Measurements from ENCODE around the gene CDCA8. TPM values are rescaled to one million over a fixed set of nuclear protein-coding genes. Genes with fewer than 3 reads are reported as not detected.

The CDCA8 gene
- total and polyA plus RNA-seq, 11 donors = 0.12 to 5.0 (median 0.40) TPM; not detected in 1

DNA sequence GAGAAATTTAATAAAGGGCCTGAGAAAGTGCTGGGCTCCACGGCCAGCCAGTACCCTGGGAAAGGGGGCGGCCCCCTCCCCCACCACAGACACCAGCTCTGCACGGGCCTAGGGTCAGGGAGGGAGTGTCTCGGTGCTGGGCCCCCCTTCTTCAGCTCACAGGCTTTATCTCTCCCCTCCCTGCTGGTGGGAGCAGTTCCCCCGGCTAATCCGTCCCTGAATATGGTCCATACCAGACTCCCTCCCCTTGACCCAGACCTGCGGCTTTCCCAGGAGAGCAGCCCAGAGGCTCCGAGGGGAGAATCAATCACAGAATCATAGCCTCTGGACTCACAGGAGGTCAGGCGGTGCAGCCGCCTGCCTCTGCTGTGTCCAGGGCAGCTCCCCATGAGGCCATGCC is 31.7 kb upstream of the CDCA8 start:
- Histone ChIP-seq H3K4me1 (no peaks in the 10 kb centered on the region), H3K27ac (no peak overlapping the region), H3K27me3 (peaks cover 0 to 57% (median 10%) of the 10 kb centered on the region in 9 donors), H3K9me3 (no peaks in the 10 kb centered on the region), H3K4me3 (no peak overlapping the region), H3K36me3 (no peaks in the 10 kb centered on the region)
- intact Hi-C loops (cut with DNase I) = no loop called here
- no peak for ATAC-seq
- WGBS, 4 donors = 13 to 32% (median 23%) methylated on average over 4 to 10 of the region's 10 CpGs
- no peak for DNase-seq
- TF ChIP-seq POLR2A (IDR thresholded peaks at IDR 0.05) = no peak
- TF ChIP-seq, protein P1, sequence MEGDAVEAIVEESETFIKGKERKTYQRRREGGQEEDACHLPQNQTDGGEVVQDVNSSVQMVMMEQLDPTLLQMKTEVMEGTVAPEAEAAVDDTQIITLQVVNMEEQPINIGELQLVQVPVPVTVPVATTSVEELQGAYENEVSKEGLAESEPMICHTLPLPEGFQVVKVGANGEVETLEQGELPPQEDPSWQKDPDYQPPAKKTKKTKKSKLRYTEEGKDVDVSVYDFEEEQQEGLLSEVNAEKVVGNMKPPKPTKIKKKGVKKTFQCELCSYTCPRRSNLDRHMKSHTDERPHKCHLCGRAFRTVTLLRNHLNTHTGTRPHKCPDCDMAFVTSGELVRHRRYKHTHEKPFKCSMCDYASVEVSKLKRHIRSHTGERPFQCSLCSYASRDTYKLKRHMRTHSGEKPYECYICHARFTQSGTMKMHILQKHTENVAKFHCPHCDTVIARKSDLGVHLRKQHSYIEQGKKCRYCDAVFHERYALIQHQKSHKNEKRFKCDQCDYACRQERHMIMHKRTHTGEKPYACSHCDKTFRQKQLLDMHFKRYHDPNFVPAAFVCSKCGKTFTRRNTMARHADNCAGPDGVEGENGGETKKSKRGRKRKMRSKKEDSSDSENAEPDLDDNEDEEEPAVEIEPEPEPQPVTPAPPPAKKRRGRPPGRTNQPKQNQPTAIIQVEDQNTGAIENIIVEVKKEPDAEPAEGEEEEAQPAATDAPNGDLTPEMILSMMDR (IDR thresholded peaks at IDR 0.05) = no peak

DNA sequence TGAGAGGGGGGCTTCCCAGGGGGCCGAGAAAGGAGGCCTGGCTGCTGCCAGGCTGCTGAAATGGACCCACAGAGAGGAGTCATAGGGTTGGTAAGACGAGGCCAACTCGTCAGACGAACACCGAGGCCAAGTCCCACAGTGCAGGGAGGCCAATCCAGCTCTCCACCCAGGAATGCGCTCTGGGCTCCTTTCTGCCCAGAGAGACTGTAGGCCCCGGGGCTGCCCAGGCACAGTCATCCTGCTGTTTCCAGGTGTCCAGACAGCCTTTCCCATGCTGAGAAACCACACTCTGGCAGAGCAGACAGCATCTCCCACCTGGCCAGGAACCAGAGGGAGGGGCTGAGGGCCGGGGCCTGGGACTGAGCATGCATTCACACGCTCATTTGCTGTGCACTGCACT is 30.9 kb upstream of the CDCA8 start:
- H3K36me3 ChIP-seq = no peaks in the 10 kb centered on the region
- DNase-seq (no peak), ATAC-seq (no peak)
- no peaks in the 10 kb centered on the region for H3K9me3 ChIP-seq
- WGBS, 4 donors = 50 to 66% (median 54%) methylated on average over 7 to 9 of the region's 9 CpGs
- peaks cover 0 to 56% (median 10%) of the 10 kb centered on the region in 9 donors for H3K27me3 ChIP-seq
- no peak overlapping the region for H3K27ac ChIP-seq
- H3K4me1 ChIP-seq = no peaks in the 10 kb centered on the region
- TF ChIP-seq, protein P1 (IDR thresholded peaks at IDR 0.05) = no peak
- intact Hi-C loops (cut with DNase I) = no loop called here
- H3K4me3 ChIP-seq = no peak overlapping the region

DNA sequence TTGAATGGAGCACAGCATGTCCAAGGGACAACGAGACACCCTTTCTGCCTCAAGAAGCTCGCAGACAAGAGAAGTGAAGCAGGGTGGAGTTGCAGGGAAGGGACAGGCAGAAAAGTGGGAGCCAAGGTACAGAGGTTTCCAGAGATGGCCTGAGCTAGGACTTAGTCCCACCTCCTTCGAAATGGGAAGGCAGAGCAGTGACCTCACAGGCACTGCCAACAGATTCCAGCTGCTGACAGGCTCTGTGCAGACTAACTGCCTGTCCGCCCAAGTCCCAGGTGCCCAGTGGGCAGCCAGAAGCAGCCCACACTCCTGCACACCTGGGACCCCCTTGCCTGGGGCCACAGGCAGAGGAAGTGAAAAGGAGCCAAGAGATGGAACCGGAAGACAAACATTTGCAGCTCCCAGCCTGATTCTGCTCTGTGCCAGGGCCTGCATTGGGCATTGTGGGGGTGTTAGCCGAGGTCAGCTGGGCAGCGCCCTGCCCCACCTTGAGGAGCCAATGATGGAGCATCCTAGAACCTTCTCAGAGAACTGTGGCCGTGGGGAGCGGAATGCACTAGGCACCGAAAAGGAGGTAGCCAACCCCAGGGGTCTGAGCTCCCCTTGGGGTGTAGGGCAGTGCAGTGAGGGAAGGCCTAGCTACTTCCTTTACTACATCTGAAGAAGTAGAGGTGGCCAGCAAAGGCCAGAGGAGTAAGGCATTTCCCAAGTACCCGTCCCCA is 30.1 kb upstream of the CDCA8 start:
- WGBS, 4 donors = 74 to 80% (median 77%) methylated on average over 11 of the region's 11 CpGs
- DNase-seq = no peak

DNA sequence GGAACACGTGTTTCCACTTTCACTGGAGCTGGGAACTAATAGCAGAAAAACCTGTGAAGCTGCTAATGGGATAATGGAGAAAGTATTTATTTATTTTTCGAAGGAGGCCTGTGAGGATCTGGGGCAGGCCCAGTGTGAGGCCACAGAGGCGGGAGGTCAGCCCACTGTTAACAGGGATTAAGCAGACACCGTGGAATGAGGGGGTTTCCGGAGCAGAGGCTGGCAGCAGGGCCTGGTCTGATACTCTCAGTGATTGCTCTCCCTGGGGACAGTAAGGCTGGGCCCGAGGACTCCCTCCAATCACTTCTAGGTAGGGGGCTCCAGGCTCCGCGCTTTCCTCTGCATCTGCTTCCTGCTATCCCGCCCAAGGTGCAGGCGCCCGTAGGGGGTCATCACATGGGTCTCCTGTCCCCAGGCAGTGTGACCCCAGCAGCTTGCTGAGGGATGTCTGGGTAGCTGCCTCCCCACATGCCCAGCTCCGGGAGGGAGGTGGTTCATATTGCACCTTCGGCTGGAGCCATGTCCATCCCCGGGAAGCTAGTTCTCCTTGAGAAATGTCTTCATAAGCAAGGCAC is 28.8 kb upstream of the CDCA8 start:
- no peak for ATAC-seq
- intact Hi-C loops (cut with DNase I) = no loop called here

More for the DNA sequence above, 30.1 kb upstream of the CDCA8 start:
- H3K36me3 ChIP-seq = no peaks in the 10 kb centered on the region
- H3K4me1 ChIP-seq = no peaks in the 10 kb centered on the region
- peaks cover 0 to 51% (median 10%) of the 10 kb centered on the region in 9 donors for H3K27me3 ChIP-seq
- H3K4me3 ChIP-seq = no peak overlapping the region
- H3K9me3 ChIP-seq = no peaks in the 10 kb centered on the region
- H3K27ac ChIP-seq = no peak overlapping the region
- ATAC-seq = no peak
- intact Hi-C loops (cut with DNase I) = no loop called here
- TF ChIP-seq, protein P1 (IDR thresholded peaks at IDR 0.05) = no peak
- TF ChIP-seq POLR2A (IDR thresholded peaks at IDR 0.05) = no peak

More for the DNA sequence above, 28.8 kb upstream of the CDCA8 start:
- H3K27ac ChIP-seq = no peak overlapping the region
- H3K9me3 ChIP-seq = no peaks in the 10 kb centered on the region
- H3K4me1 ChIP-seq = no peaks in the 10 kb centered on the region
- WGBS, 4 donors = 23 to 36% (median 30%) methylated on average over 11 to 14 of the region's 14 CpGs
- no peak for DNase-seq
- no peak overlapping the region for H3K4me3 ChIP-seq
- TF ChIP-seq, protein P1 (IDR thresholded peaks at IDR 0.05) = no peak
- no peak for TF ChIP-seq POLR2A (IDR thresholded peaks at IDR 0.05)
- H3K27me3 ChIP-seq = peaks cover 0 to 49% (median 10%) of the 10 kb centered on the region in 9 donors
- H3K36me3 ChIP-seq = no peaks in the 10 kb centered on the region
